Brain microvascular endothelial cell (primary cell): ENCODE data around the gene ZSWIM8.
"Not testable (repeated sequence)": the region's sequence is repeated elsewhere in the genome, so short reads cannot be mapped to it uniquely, and the experiment has no call there.

ENCODE experiments used
- DNase-seq: peaks from one replicate; pipeline ENCODE4 v3.0.0-alpha.2; 2020
- H3K27ac ChIP-seq: fragments of 250-450 bp; sonication (Bioruptor Pico); 2 replicates; pipeline ENCODE4 v1.5.1; 2020; ENCODE audit warnings: mild to moderate bottlenecking, moderate library complexity
- H3K27me3 ChIP-seq: fragments of 250-450 bp; sonication (Bioruptor Pico); replicated peaks from 2 replicates; pipeline ENCODE4 v1.5.1; 2020; ENCODE audit warnings: mild to moderate bottlenecking
- H3K36me3 ChIP-seq: fragments of 250-450 bp; sonication (Bioruptor Pico); replicated peaks from 2 replicates; pipeline ENCODE4 v1.5.1; 2020; ENCODE audit warnings: mild to moderate bottlenecking
- H3K4me3 ChIP-seq: 2 replicates; pipeline ENCODE4 v1.5.1; 2011; ENCODE audit warnings: low read depth, mild to moderate bottlenecking, control low read depth, low read length, moderate library complexity
- CTCF ChIP-seq: IDR thresholded peaks from 2 replicates; pipeline ENCODE4 v1.5.1; 2011; ENCODE audit warnings: low read depth, mild to moderate bottlenecking, moderate library complexity, low read length, control low read depth, inconsistent platforms; ENCODE audit errors: missing control alignments
- in situ Hi-C: cut with HindIII; loops from 2 replicates; pipeline ENCODE4 v1.10.0; 2017; ENCODE audit warnings: low sequenced_read_pairs, low pct_ligation_motif_present

ZSWIM8 gene

GRCh38 chr10:73789659-73790055 is 4.3 kb downstream of the ZSWIM8 start:
- no peak for TF ChIP-seq CTCF
- H3K27me3 ChIP-seq: no peaks in the 10 kb centered on the region
- H3K36me3 ChIP-seq: peaks cover 54% of the 10 kb centered on the region
- DNase-seq: no peak
- H3K27ac ChIP-seq: no peak overlapping the region
- no peak overlapping the region for H3K4me3 ChIP-seq
- in situ Hi-C loops: no loop called here

GRCh38 chr10:73790886-73791625 is 5.7 kb downstream of the ZSWIM8 start:
- in situ Hi-C loops: no loop called here
- Histone ChIP-seq H3K27me3 (no peaks in the 10 kb centered on the region), H3K4me3 (no peak overlapping the region), H3K27ac (no peak overlapping the region), H3K36me3 (peaks cover 64% of the 10 kb centered on the region)
- TF ChIP-seq CTCF: no peak
- DNase-seq: no peak

- Histone ChIP-seq H3K27ac (no peak overlapping the region), H3K4me3 (no peak overlapping the region), H3K36me3 (peaks cover 71% of the 10 kb centered on the region), H3K27me3 (no peaks in the 10 kb centered on the region)
- DNase-seq: no peak
- no peak for TF ChIP-seq CTCF
- in situ Hi-C loops: no loop called here
Observed at GRCh38 chr10:73791871-73792400, 6.5 kb downstream of the ZSWIM8 start.

GRCh38 chr10:73793456-73793855 is 8.1 kb downstream of the ZSWIM8 start:
- H3K36me3 ChIP-seq: peaks cover 87% of the 10 kb centered on the region
- in situ Hi-C loops: no loop called here
- no peak overlapping the region for H3K4me3 ChIP-seq
- DNase-seq: no peak
- no peak overlapping the region for H3K27ac ChIP-seq
- H3K27me3 ChIP-seq: no peaks in the 10 kb centered on the region
- TF ChIP-seq CTCF: no peak

GRCh38 chr10:73795491-73795890 is 10.1 kb downstream of the ZSWIM8 start:
- in situ Hi-C loops, DNase-seq: not testable (repeated sequence)
- H3K36me3 ChIP-seq: peaks cover 94% of the 10 kb centered on the region

GRCh38 chr10:73796035-73796434 is 10.6 kb downstream of the ZSWIM8 start:
- peaks cover 92% of the 10 kb centered on the region for H3K36me3 ChIP-seq
- H3K4me3 ChIP-seq, DNase-seq, H3K27me3 ChIP-seq, H3K27ac ChIP-seq, in situ Hi-C loops: not testable (repeated sequence)

More at GRCh38 chr10:73795491-73795890, 10.1 kb downstream of the ZSWIM8 start:
- not testable (repeated sequence) for H3K4me3 ChIP-seq, H3K27me3 ChIP-seq, H3K27ac ChIP-seq

GRCh38 chr10:73796766-73797165 is 11.4 kb downstream of the ZSWIM8 start:
- no peak for DNase-seq
- no peak for TF ChIP-seq CTCF
- no peaks in the 10 kb centered on the region for H3K27me3 ChIP-seq
- peaks cover 92% of the 10 kb centered on the region for H3K36me3 ChIP-seq
- in situ Hi-C loops: no loop called here
- no peak overlapping the region for H3K27ac ChIP-seq
- no peak overlapping the region for H3K4me3 ChIP-seq
